ENCODE data around the gene KDSR. TPM values are rescaled to one million over a fixed set of nuclear protein-coding genes. Genes with fewer than 3 reads are reported as not detected.

KDSR gene
- total and polyA plus RNA-seq, 2 donors (not counting 1 experiment from before 2014, with no cell fraction given) = 43.3 to 54.1 TPM

- peaks cover 3% of the 10 kb centered on the region for H3K4me1 ChIP-seq (ENCODE audit: control insufficient read depth, extremely low read depth, insufficient read depth, low read length)
- no peak overlapping the region for H2AFZ ChIP-seq (ENCODE audit: low read length)
- H3K9ac ChIP-seq (ENCODE audit: insufficient read depth, low read length) = no peak overlapping the region
- H3K27me3 ChIP-seq (ENCODE audit: control insufficient read depth, insufficient read depth, low read length) = no peaks in the 10 kb centered on the region
- no peaks in the 10 kb centered on the region for H3K9me3 ChIP-seq (ENCODE audit: control insufficient read depth, insufficient read depth, low read depth, low read length)
- H3K79me2 ChIP-seq (ENCODE audit: control insufficient read depth, insufficient read depth, low read length) = no peaks in the 10 kb centered on the region
- H3K27ac ChIP-seq (ENCODE audit: insufficient read depth, low read length) = no peak overlapping the region
- no peak for DNase-seq (ENCODE audit: low read depth in 2 of 2)
- no peak overlapping the region for H3K4me3 ChIP-seq (replicated peaks in 1 of 4; ENCODE audit: control extremely low read depth in 1 of 4, insufficient read depth in 1 of 4, low read depth in 3 of 4, low read length in 4 of 4)
- TF ChIP-seq EZH2 (IDR thresholded peaks at IDR 0.05; ENCODE audit: low read length, missing control alignments) = no peak
- H3K36me3 ChIP-seq (ENCODE audit: control insufficient read depth, insufficient read depth, low read length) = no peaks in the 10 kb centered on the region
- H4K20me1 ChIP-seq (ENCODE audit: control insufficient read depth, extremely low read depth, insufficient read depth, low read length) = no peaks in the 10 kb centered on the region
- no peak overlapping the region for H3K4me2 ChIP-seq (ENCODE audit: extremely low read depth, insufficient read depth, low read length)
Measured at GRCh38 chr18:63314062-63314790, 52.8 kb downstream of the KDSR start.

GRCh38 chr18:63313396-63313917, 53.5 kb downstream of the KDSR start:
- Histone ChIP-seq H3K79me2 (ENCODE audit: control insufficient read depth, insufficient read depth, low read length) (no peaks in the 10 kb centered on the region), H3K27ac (ENCODE audit: insufficient read depth, low read length) (no peak overlapping the region), H3K4me2 (ENCODE audit: extremely low read depth, insufficient read depth, low read length) (no peak overlapping the region), H3K4me3 (replicated peaks in 1 of 4; ENCODE audit: control extremely low read depth in 1 of 4, insufficient read depth in 1 of 4, low read depth in 3 of 4, low read length in 4 of 4) (no peak overlapping the region), H3K9ac (ENCODE audit: insufficient read depth, low read length) (no peak overlapping the region), H3K36me3 (ENCODE audit: control insufficient read depth, insufficient read depth, low read length) (no peaks in the 10 kb centered on the region), H4K20me1 (ENCODE audit: control insufficient read depth, extremely low read depth, insufficient read depth, low read length) (no peaks in the 10 kb centered on the region), H3K4me1 (ENCODE audit: control insufficient read depth, extremely low read depth, insufficient read depth, low read length) (peaks cover 3% of the 10 kb centered on the region), H2AFZ (ENCODE audit: low read length) (no peak overlapping the region), H3K27me3 (ENCODE audit: control insufficient read depth, insufficient read depth, low read length) (no peaks in the 10 kb centered on the region), H3K9me3 (ENCODE audit: control insufficient read depth, insufficient read depth, low read depth, low read length) (no peaks in the 10 kb centered on the region)
- DNase-seq (ENCODE audit: low read depth in 2 of 2) = no peak
- TF ChIP-seq CTCF (conservative IDR thresholded peaks at IDR 0.05 in 1 of 2, IDR thresholded peaks at IDR 0.05 in 1 of 2; ENCODE audit: low read depth in 1 of 2, low read length in 2 of 2) (no peak), EZH2 (IDR thresholded peaks at IDR 0.05; ENCODE audit: low read length, missing control alignments) (no peak)

- no peaks in the 10 kb centered on the region for H3K9me3 ChIP-seq (ENCODE audit: control insufficient read depth, insufficient read depth, low read depth, low read length)
- no peaks in the 10 kb centered on the region for H3K36me3 ChIP-seq (ENCODE audit: control insufficient read depth, insufficient read depth, low read length)
- no peaks in the 10 kb centered on the region for H4K20me1 ChIP-seq (ENCODE audit: control insufficient read depth, extremely low read depth, insufficient read depth, low read length)
- H3K79me2 ChIP-seq (ENCODE audit: control insufficient read depth, insufficient read depth, low read length) = no peaks in the 10 kb centered on the region
- H3K4me1 ChIP-seq (ENCODE audit: control insufficient read depth, extremely low read depth, insufficient read depth, low read length) = peaks cover 3% of the 10 kb centered on the region
- no peaks in the 10 kb centered on the region for H3K27me3 ChIP-seq (ENCODE audit: control insufficient read depth, insufficient read depth, low read length)
- H2AFZ ChIP-seq (ENCODE audit: low read length) = no peak overlapping the region
- no peak overlapping the region for H3K4me3 ChIP-seq (replicated peaks in 1 of 4; ENCODE audit: control extremely low read depth in 1 of 4, insufficient read depth in 1 of 4, low read depth in 3 of 4, low read length in 4 of 4)
- no peak overlapping the region for H3K9ac ChIP-seq (ENCODE audit: insufficient read depth, low read length)
- no peak overlapping the region for H3K4me2 ChIP-seq (ENCODE audit: extremely low read depth, insufficient read depth, low read length)
- H3K27ac ChIP-seq (ENCODE audit: insufficient read depth, low read length) = no peak overlapping the region
- TF ChIP-seq EZH2 (IDR thresholded peaks at IDR 0.05; ENCODE audit: low read length, missing control alignments) (no peak), CTCF (conservative IDR thresholded peaks at IDR 0.05 in 1 of 2, IDR thresholded peaks at IDR 0.05 in 1 of 2; ENCODE audit: low read depth in 1 of 2, low read length in 2 of 2) (no peak)
- DNase-seq (ENCODE audit: low read depth in 2 of 2) = no peak
Measured at GRCh38 chr18:63312737-63313395, 54.1 kb downstream of the KDSR start.

Measured in fibroblast of lung (primary cell).